Heart right ventricle (tissue), 16 donors: ENCODE data around the gene OSBP. TPM values are rescaled to one million over a fixed set of nuclear protein-coding genes. Genes with fewer than 3 reads are reported as not detected.
A peak's percentile ranks its signal among the peaks of the same experiment; 100 is the strongest.

ENCODE experiments used
- ATAC-seq, 8 donors: fragments of 200-7000 bp; cut with Tn5 transposase; one replicate each; pipeline ENCODE4 v1.9.1; 2020; ENCODE audit warnings: mild to moderate bottlenecking in 8 of 8, moderate library complexity in 8 of 8, moderate number of reproducible peaks in 1 of 8
- DNase-seq, 2 donors: peaks; one replicate each; pipeline ENCODE4 v3.0.0-alpha.2; 2020
- H3K27ac ChIP-seq, 10 donors: fragments of 200-600 bp; sonication (generic) in 2 of 10; one replicate each; pipeline versions ENCODE4 v1.5.0 to v1.8.0; 2020 to 2022; ENCODE audit warnings: mild to moderate bottlenecking in 3 of 10
- H3K27me3 ChIP-seq, 7 donors: fragments of 200-600 bp; one replicate each; pipeline ENCODE4 v1.8.0; 2021 to 2022; ENCODE audit warnings: mild to moderate bottlenecking in 2 of 7
- H3K36me3 ChIP-seq, 9 donors: fragments of 200-600 bp; sonication (generic) in 1 of 9; one replicate each; pipeline versions ENCODE4 v1.5.0 to v1.8.0; 2020 to 2022; ENCODE audit warnings: mild to moderate bottlenecking in 2 of 9
- H3K4me1 ChIP-seq, 9 donors: fragments of 200-600 bp; sonication (generic) in 1 of 9; one replicate each; pipeline versions ENCODE4 v1.5.0 to v1.8.0; 2020 to 2022; ENCODE audit warnings: mild to moderate bottlenecking in 4 of 9
- H3K4me3 ChIP-seq, 10 donors: fragments of 200-600 bp; sonication (generic) in 2 of 10; one replicate each; pipeline versions ENCODE4 v1.5.0 to v1.8.0; 2020 to 2022; ENCODE audit warnings: mild to moderate bottlenecking in 7 of 10, moderate library complexity in 2 of 10
- H3K9me3 ChIP-seq, 11 donors: fragments of 200-600 bp in 10 of 11; sonication (generic) in 2 of 11; one replicate each; pipeline versions ENCODE4 v1.5.0 to v1.8.0; 2013 to 2022; ENCODE audit warnings: mild to moderate bottlenecking in 2 of 11, control low read depth in 1 of 11, moderate library complexity in 1 of 11
- CTCF ChIP-seq, 9 donors: fragments of 200-600 bp; sonication (generic) in 2 of 9; IDR thresholded peaks; one replicate each; pipeline versions ENCODE4 v1.5.0 to v1.8.0; 2021 to 2022; ENCODE audit warnings: antibody characterized with exemption in 9 of 9, mild to moderate bottlenecking in 5 of 9, moderate library complexity in 1 of 9
- WGBS, 2 donors: extraction: QIAGEN DNeasy Blood & Tissue Kit; methylation state at CpG; one replicate each; pipeline ENCODE4 v1.1.7; 2013; ENCODE audit warnings: inconsistent platforms in 1 of 2; 5-methylcytosine and 5-hydroxymethylcytosine counted together
- intact Hi-C, 10 donors: fragments of 100-400 bp; cut with DNase I; formaldehyde crosslinking; loops; one replicate each; pipeline versions ENCODE4 v1.11.1 to v1.14.2; 2022
- polyA plus RNA-seq, 2 donors: library from polyadenylated mRNA; stranded (reverse); fragments of 200-250 nt; gene quantifications; one replicate each; pipeline ENCODE4 v1.2.3, GENCODE V29; 2013
- total RNA-seq, 10 donors: library from RNA; stranded (reverse); fragmentation: NEBNext Ultra II Directional in 3 of 10; extraction: Animal tissue kit (Norgen Biotek cat#: 25700) in 3 of 10; gene quantifications; one replicate each; pipeline versions ENCODE4 v1.2.1 to v1.2.4, GENCODE V29; 2021 to 2023
- donor health status: Arrhythmogenic right ventricular cardiomyopathy.
- donor health status: ischemic (EF 13 %, LVEDD 7.1; RV severe dilation, severe dysfunction).
- donor health status: healthy with polysubstance abuse.
- donor health status: DM: no; HTN: yes; CAD: no.
- donor health status: DM: no; HTN: no; CAD: no.
- donor health status: ischemic (EF 25% LVEDD 6.9; RV normal size, moderate dysfunction).
- donor health status: ischemic (EF 25% LVEDD 5.7; RV mildly dilated, moderate dysfunction).
- donor health status: healthy.
- donor health status: DM: yes; HTN: yes; CAD: no.
- donor health status: Ischemic cardiomyopathy.
- donor health status: ischemic (EF 35%, LVEDD 5.7; RV mildly dilated, moderate dysfunction).
- donor health status: nonischemic (EF 11% LVEDD 7.7; RV severe dilation, severe dysfunction).
- donor health status: DM: yes; HTN: yes; CAD: no.
- donor health status: PGD.
- donor health status: ischemic (EF 29% LVEDD 5.4; RV normal size, mild dysfunction).
- donor health status: nonischemic (EF 23%, LVEDD 6.1; RV moderate dilation, normal function).

Gene OSBP
- total and polyA plus RNA-seq, 12 donors = 11.2 to 46.8 (median 39.0) TPM

GRCh38 chr11:59552844-59553243 lies 62.7 kb downstream of the OSBP start:
- whole genome bisulfite sequencing, 2 donors = 41 to 64% methylated on average over 2 of the region's 2 CpGs
- no peak overlapping the region for H3K4me3 ChIP-seq
- DNase-seq (no peak), ATAC-seq (no peak)
- H3K36me3 ChIP-seq = no peaks in the 10 kb centered on the region
- H3K27ac ChIP-seq = no peak overlapping the region
- no peaks in the 10 kb centered on the region for H3K9me3 ChIP-seq
- peaks cover 0 to 52% (median 23%) of the 10 kb centered on the region in 9 donors for H3K4me1 ChIP-seq
- no peaks in the 10 kb centered on the region for H3K27me3 ChIP-seq
- TF ChIP-seq CTCF (IDR thresholded peaks at IDR 0.05) = no peak
- intact Hi-C loops = loop anchor here in 4 of 10 donors (5.0 to 10.0 kb wide), 4 partner anchors 64 to 978 kb away; partner anchors contain the start of genes PATL1 (in 3 of the 4), LPXN (in 1 of the 4), OSBP (in 1 of the 4) and ZFP91 (in 1 of the 4)

- ATAC-seq = peak in 4 of 8 donors; percentile 25 to 54 (median 38)
- 23 to 28% methylated on average over 30 of the region's 30 CpGs for WGBS, 2 donors
- Histone ChIP-seq H3K4me3 (peak overlapping the region; percentile 2 to 61 (median 50)), H3K27ac (peak overlapping the region in 9 of 10 donors; percentile 37 to 85 (median 83)), H3K9me3 (no peaks in the 10 kb centered on the region), H3K27me3 (no peaks in the 10 kb centered on the region), H3K4me1 (peaks cover 0 to 55% (median 24%) of the 10 kb centered on the region in 9 donors), H3K36me3 (no peaks in the 10 kb centered on the region)
- TF ChIP-seq CTCF (IDR thresholded peaks at IDR 0.05) = no peak
- DNase-seq = peak in 1 of 2 donors; percentile 36
- intact Hi-C loops = loop anchor here in 4 of 10 donors (5.0 to 10.0 kb wide), 4 partner anchors 65 to 977 kb away; partner anchors contain the start of genes PATL1 (in 3 of the 4), LPXN (in 1 of the 4), OSBP (in 1 of the 4) and ZFP91 (in 1 of the 4)
These were observed 63.7 kb downstream of the OSBP start for GRCh38 chr11:59551659-59552521.

- H3K9me3 ChIP-seq = no peaks in the 10 kb centered on the region
- peak; percentile 69 to 87 (median 82) for ATAC-seq
- H3K27me3 ChIP-seq = no peaks in the 10 kb centered on the region
- WGBS, 2 donors = 1% methylated on average over 34 of the region's 34 CpGs
- TF ChIP-seq CTCF (IDR thresholded peaks at IDR 0.05) = no peak
- intact Hi-C loops = loop anchor here in 4 of 10 donors (5.0 to 10.0 kb wide), 4 partner anchors 66 to 976 kb away; partner anchors contain the start of genes PATL1 (in 3 of the 4), LPXN (in 1 of the 4), OSBP (in 1 of the 4) and ZFP91 (in 1 of the 4)
- DNase-seq = peak; percentile 55 to 77
- peaks cover 0 to 46% (median 15%) of the 10 kb centered on the region in 9 donors for H3K4me1 ChIP-seq
- no peaks in the 10 kb centered on the region for H3K36me3 ChIP-seq
- H3K27ac ChIP-seq = peak overlapping the region; percentile 37 to 85 (median 78)
- peak overlapping the region; percentile 2 to 61 (median 50) for H3K4me3 ChIP-seq
These were observed 64.5 kb downstream of the OSBP start for GRCh38 chr11:59550842-59551658.
